Gastroesophageal sphincter (tissue), 4 donors: ENCODE data around the gene OXSR1. TPM values are rescaled to one million over a fixed set of nuclear protein-coding genes. Genes with fewer than 3 reads are reported as not detected.

Experiments used
- ATAC-seq: fragments of 150-250 bp; one replicate; pipeline ENCODE4 v1.9.1; 2016; ENCODE audit warnings: mild to moderate bottlenecking, moderate library complexity
- H3K27ac ChIP-seq, 4 donors: fragments of 200-600 bp; sonication (generic) in 3 of 4; 1 replicate in 3 of 4; 2 replicates in 1 of 4; pipeline ENCODE4 v1.5.1; 2016 to 2019
- H3K27me3 ChIP-seq: fragments of 200-600 bp; sonication (generic); one replicate; pipeline ENCODE4 v1.5.1; 2019
- H3K36me3 ChIP-seq, 2 donors: fragments of 200-600 bp; sonication (generic); one replicate each; pipeline ENCODE4 v1.5.1; 2019; ENCODE audit warnings: control low read depth in 1 of 2
- H3K4me1 ChIP-seq, 3 donors: fragments of 200-600 bp; sonication (generic); 1 replicate in 2 of 3; 2 replicates in 1 of 3; pipeline ENCODE4 v1.5.1; 2016 to 2019; ENCODE audit warnings: control low read depth in 2 of 3
- H3K4me3 ChIP-seq, 2 donors: fragments of 200-600 bp; sonication (generic); one replicate each; pipeline ENCODE4 v1.5.1; 2019; ENCODE audit warnings: mild to moderate bottlenecking in 1 of 2, moderate library complexity in 1 of 2
- H3K9me3 ChIP-seq, 3 donors: fragments of 200-600 bp; sonication (generic); one replicate each; pipeline ENCODE4 v1.5.1; 2017 to 2019; ENCODE audit warnings: control low read depth in 2 of 3
- EP300 ChIP-seq: sonication (generic); formaldehyde crosslinking; IDR thresholded peaks from one replicate; pipeline ENCODE4 v1.6.1; 2017; ENCODE audit warnings: antibody characterized with exemption, mild to moderate bottlenecking
- POLR2A ChIP-seq, 2 donors: fragments of 450-650 bp; IDR thresholded peaks; one replicate each; pipeline ENCODE4 v1.6.1; 2017; ENCODE audit warnings: antibody characterized with exemption in 2 of 2, mild to moderate bottlenecking in 2 of 2, moderate library complexity in 1 of 2
- POLR2AphosphoS5 ChIP-seq: sonication (generic); formaldehyde crosslinking; IDR thresholded peaks from one replicate; pipeline ENCODE4 v1.6.1; 2017; ENCODE audit warnings: antibody characterized with exemption
- WGBS, 2 donors: methylation state at CpG; one replicate each; pipeline ENCODE4 v1.1.5; 2018; ENCODE audit warnings: low coverage in 1 of 2; 5-methylcytosine and 5-hydroxymethylcytosine counted together
- total RNA-seq, 4 donors: library from RNA; depleted of rRNA; stranded (reverse); fragments of >200 nt; gene quantifications; one replicate each; pipeline ENCODE4 v1.1.0, GENCODE V29; 2016
- TF ChIP-seq, protein P1 (sequence below), 4 experiments: fragments of 200-600 bp in 2 of 4; fragments of 450-650 bp in 2 of 4; sonication (generic) in 1 of 4; IDR thresholded peaks; one replicate each; pipeline ENCODE4 v1.5.1; 2017 to 2019; ENCODE audit warnings: antibody characterized with exemption in 4 of 4, mild to moderate bottlenecking in 2 of 4, moderate library complexity in 2 of 4

Gene OXSR1
- total RNA-seq, 4 donors from 2014 or later, result 29.5 to 41.0 (median 34.3) TPM

GRCh38 chr3:38150780-38151528 lies 14.4 kb upstream of the OXSR1 start:
- no peak overlapping the region for H3K27ac ChIP-seq
- WGBS, 2 donors, result 57 to 74% methylated on average over 3 of the region's 3 CpGs
- peaks cover 0 to 4% (median 0%) of the 10 kb centered on the region in 3 donors for H3K9me3 ChIP-seq
- H3K4me3 ChIP-seq, result no peak overlapping the region
- no peaks in the 10 kb centered on the region for H3K36me3 ChIP-seq
- no peak for ATAC-seq
- TF ChIP-seq, protein P1, sequence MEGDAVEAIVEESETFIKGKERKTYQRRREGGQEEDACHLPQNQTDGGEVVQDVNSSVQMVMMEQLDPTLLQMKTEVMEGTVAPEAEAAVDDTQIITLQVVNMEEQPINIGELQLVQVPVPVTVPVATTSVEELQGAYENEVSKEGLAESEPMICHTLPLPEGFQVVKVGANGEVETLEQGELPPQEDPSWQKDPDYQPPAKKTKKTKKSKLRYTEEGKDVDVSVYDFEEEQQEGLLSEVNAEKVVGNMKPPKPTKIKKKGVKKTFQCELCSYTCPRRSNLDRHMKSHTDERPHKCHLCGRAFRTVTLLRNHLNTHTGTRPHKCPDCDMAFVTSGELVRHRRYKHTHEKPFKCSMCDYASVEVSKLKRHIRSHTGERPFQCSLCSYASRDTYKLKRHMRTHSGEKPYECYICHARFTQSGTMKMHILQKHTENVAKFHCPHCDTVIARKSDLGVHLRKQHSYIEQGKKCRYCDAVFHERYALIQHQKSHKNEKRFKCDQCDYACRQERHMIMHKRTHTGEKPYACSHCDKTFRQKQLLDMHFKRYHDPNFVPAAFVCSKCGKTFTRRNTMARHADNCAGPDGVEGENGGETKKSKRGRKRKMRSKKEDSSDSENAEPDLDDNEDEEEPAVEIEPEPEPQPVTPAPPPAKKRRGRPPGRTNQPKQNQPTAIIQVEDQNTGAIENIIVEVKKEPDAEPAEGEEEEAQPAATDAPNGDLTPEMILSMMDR (IDR thresholded peaks at IDR 0.05), result no peak
- no peak for TF ChIP-seq EP300
- TF ChIP-seq POLR2AphosphoS5, result no peak
- no peak for TF ChIP-seq POLR2A (IDR thresholded peaks at IDR 0.05)
- no peaks in the 10 kb centered on the region for H3K4me1 ChIP-seq
- no peaks in the 10 kb centered on the region for H3K27me3 ChIP-seq

GRCh38 chr3:38151667-38152265 lies 13.6 kb upstream of the OXSR1 start:
- 63 to 88% methylated on average over 2 of the region's 3 CpGs for WGBS, 2 donors
- Histone ChIP-seq H3K4me3 (no peak overlapping the region), H3K4me1 (no peaks in the 10 kb centered on the region), H3K27me3 (no peaks in the 10 kb centered on the region), H3K27ac (no peak overlapping the region), H3K36me3 (no peaks in the 10 kb centered on the region), H3K9me3 (no peaks in the 10 kb centered on the region)
- no peak for ATAC-seq
- TF ChIP-seq POLR2A (IDR thresholded peaks at IDR 0.05) (no peak), POLR2AphosphoS5 (no peak), EP300 (no peak)
- TF ChIP-seq, protein P1 (IDR thresholded peaks at IDR 0.05), result no peak

GRCh38 chr3:38152609-38153008 lies 12.7 kb upstream of the OXSR1 start:
- H3K4me3 ChIP-seq, result no peak overlapping the region
- 95% methylated on average over 2 of the region's 2 CpGs; no CpG with 5 or more reads in 1 of the 2 donors for WGBS, 2 donors

GRCh38 chr3:38153221-38153620 lies 12.1 kb upstream of the OXSR1 start:
- no peaks in the 10 kb centered on the region for H3K36me3 ChIP-seq
- H3K4me3 ChIP-seq, result no peak overlapping the region
- no peaks in the 10 kb centered on the region for H3K4me1 ChIP-seq
- TF ChIP-seq EP300 (no peak), POLR2AphosphoS5 (no peak), POLR2A (IDR thresholded peaks at IDR 0.05) (no peak)
- TF ChIP-seq, protein P1 (IDR thresholded peaks at IDR 0.05), result no peak
- H3K27ac ChIP-seq, result no peak overlapping the region
- ATAC-seq, result no peak
- WGBS, 2 donors, result 73 to 100% methylated on average over 1 of the region's 2 CpGs
- no peaks in the 10 kb centered on the region for H3K9me3 ChIP-seq
- H3K27me3 ChIP-seq, result no peaks in the 10 kb centered on the region

More at GRCh38 chr3:38152609-38153008, 12.7 kb upstream of the OXSR1 start:
- TF ChIP-seq POLR2A (IDR thresholded peaks at IDR 0.05) (no peak), POLR2AphosphoS5 (no peak)
- TF ChIP-seq, protein P1 (IDR thresholded peaks at IDR 0.05), result no peak
- Histone ChIP-seq H3K27ac (no peak overlapping the region), H3K36me3 (no peaks in the 10 kb centered on the region), H3K27me3 (no peaks in the 10 kb centered on the region), H3K9me3 (no peaks in the 10 kb centered on the region), H3K4me1 (no peaks in the 10 kb centered on the region)
- ATAC-seq, result no peak
